GM21390 (cell line): ENCODE results near the gene HMCN2.
"Not testable (repeated sequence)": the region's sequence is repeated elsewhere in the genome, so short reads cannot be mapped to it uniquely, and the experiment has no call there.

Source experiments
- ATAC-seq: cut with Tn5 transposase; IDR thresholded peaks from one replicate; pipeline ENCODE4 v1.9.1; 2021; ENCODE audit not compliant: unreplicated experiment

The HMCN2 gene

DNA sequence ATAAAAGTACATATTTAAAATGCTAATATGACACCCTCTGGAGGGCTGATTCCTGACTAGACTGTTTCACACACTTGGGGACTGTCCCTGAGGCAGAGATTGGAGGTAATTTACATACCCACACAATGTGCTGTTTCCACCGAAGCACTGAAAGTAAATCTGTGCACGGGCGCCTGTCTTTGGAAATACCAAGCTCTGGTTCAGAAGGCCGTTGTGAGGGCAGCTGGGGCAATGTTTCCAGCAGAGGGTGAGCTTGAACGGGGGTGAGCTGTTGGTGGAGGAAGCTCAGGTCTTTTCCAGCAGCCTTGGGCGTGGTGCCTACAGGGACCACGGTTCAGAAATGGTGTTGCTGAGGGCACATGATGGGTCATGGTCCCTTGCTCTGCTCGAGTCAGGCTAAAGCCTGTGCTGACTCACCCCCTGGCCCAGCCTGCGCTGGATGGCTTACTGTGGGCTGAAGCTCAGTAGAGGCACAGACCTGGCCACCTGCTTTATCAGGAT lies 25.8 kb upstream of the HMCN2 start:
- peak; percentile 53 for ATAC-seq

- ATAC-seq = no peak
These were observed 25.0 kb upstream of the HMCN2 start for GRCh38 chr9:130240410-130241197.

DNA sequence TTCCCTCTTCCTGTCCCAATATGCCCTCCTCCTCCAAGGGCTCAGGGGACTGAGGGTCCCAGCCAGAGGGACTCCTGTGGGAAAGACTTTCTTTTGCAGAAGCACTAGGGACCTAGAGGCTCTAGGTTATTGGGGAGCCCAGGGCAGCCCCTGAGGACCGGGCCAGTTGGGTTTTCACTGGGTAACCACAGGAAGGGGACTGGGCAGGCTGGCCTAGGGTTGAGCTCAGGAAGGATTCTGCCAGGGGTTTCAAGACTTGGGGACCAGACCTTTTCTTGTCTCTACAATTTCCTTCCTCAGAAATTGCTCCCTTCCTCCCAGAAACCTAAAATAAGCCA lies 24.4 kb upstream of the HMCN2 start:
- no peak for ATAC-seq

DNA sequence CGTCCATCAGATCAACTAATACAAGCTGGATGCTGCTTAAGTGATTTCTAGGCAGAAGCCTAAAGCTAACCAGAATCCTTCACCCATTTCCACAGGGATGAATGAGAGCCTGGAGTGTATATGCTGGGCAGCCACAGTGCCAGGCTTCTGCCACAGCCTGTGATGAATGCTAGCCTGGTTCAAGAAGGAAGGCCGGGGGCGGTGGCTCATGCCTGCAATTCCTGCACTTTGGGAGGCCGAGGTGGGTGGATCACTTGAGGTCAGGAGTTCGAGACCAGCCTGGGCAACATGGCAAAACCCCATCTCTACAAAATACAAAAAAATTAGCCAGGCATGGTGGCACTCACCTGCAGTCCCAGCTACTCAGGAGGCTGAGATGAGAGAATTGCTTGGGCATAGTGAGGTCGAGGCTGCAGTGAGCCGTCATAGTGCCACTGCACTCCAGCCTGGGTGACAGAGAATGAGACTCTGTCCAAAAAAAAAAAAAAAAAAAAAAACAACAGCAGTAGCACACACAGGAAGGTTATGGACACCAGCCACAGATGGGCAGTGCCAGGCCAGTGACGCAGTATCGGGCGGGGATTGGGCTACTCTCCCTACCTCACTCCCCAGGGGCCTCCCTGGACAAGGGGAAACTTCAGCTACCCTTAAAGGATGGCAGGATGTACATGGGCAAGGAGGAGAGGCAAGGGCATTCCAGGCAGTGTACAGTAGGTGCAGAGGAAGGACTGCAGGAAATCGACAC lies 23.1 kb upstream of the HMCN2 start:
- no peak for ATAC-seq

DNA sequence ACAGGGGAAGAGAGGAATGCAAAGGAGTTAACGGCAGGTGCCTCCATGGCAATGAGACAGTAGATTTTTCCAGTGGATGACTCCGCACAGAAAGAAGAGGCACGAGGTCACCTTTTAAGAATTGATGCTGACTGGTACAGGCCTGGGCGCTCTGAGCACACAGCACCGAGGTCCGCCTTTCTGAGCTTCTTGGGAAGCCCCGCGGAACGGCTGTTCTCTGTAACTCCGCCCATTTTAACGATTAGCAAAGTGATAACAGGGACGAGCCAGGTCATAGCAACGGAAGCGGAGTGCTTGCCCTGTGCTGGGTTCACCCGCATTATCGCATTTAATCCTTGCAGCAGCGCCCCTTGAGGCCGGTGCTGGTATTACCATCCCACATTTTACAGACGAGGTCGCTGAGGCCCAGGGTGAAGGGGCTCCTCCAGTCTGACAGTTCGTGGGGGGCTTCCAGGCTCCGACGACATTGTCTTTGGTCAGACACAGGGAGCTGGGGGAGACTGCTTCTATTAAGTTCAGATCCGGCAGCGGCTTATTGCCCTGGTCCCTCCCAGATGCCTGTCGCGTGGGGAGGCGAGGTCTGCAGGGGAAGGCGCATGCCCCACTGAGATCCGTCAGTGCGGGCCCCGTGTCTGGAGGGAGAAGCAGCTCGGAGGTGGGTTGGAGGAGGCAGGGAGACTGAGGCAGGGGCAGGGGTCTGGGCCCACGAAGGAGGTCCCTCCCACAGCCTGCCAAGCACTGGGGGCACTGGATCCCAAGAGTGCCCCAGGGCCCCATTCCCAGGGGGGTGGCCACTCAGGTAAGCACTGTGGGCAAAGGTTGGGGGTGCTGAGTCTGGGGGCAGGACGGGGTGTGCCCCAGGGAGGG lies 22.3 kb upstream of the HMCN2 start:
- no peak for ATAC-seq

- ATAC-seq = no peak
These were observed 21.7 kb upstream of the HMCN2 start for GRCh38 chr9:130243882-130244170.

DNA sequence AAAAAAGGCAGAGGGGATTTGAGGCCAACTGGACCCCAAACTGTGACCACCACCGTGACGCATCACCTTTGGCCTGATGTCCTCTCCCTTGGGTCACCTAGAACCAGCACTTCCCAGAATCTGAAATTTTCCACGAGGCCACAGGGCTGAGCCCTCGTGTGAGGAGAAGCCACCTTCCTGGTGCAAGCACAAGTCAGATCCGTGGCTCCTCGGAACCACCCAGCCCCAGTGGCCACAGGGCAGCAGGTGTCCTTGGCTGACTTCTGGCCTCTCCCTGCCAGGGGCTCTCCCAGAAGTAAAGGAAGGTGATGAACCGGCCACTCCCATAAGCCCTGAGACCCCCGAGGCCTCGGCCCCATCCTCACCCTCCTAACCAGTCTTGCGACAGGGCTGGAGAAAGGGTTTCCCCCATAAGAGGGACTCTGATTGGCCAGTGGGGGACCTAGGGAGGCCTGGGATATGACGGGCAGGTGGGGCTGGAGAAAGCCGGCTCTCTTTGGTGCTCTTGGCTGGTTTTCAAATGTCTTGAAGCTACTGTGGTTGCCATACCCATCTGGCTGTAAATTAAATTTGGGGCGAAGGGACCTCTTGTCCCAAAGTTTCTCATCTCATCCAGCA lies 20.9 kb upstream of the HMCN2 start:
- no peak for ATAC-seq

GRCh38 chr9:130245474-130245873 lies 20.1 kb upstream of the HMCN2 start:
- no peak for ATAC-seq

GRCh38 chr9:130246126-130246525 lies 19.4 kb upstream of the HMCN2 start:
- ATAC-seq = no peak

DNA sequence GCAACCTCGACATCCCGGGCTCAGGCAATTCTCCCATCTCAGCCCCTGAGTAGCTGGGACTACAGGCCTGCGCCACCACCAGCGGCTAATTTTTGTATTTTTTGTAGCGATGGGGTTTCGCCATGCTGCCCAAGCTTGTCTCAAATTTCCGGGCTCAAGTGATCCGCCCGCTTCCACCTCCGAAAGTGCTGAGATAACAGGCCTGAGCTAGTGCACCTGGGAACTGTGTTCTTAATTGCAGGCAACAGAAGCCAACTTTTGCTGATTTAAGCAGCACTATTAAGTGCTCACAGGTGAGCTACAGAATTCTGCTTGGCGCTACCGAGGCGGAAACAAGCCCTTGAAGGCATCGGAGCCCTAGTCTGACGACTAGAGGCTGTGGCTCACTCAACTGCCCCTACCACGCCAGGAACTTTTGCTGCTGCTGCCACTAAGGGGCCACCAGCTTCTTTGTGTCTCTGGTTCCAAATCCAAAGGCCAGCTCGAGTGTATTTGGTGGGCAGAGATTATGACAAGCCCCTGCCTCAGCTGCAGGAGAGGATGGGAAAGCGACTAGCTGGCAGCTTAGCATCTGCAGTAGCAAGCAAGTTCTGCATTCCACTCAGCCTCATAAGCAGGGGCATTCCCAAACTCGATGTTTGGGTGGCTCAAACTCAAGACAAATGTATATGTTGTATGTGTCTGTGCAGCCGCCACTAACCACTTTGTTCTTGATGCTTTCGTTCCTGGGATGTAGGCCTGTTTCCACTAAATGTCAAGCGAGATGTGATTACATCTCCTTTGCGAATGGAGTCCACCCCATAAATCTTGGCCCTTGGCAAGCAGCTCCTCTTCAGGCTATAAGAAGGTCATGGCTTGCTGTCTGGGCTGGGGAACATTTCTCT lies 10.6 kb upstream of the HMCN2 start:
- ATAC-seq = no peak

DNA sequence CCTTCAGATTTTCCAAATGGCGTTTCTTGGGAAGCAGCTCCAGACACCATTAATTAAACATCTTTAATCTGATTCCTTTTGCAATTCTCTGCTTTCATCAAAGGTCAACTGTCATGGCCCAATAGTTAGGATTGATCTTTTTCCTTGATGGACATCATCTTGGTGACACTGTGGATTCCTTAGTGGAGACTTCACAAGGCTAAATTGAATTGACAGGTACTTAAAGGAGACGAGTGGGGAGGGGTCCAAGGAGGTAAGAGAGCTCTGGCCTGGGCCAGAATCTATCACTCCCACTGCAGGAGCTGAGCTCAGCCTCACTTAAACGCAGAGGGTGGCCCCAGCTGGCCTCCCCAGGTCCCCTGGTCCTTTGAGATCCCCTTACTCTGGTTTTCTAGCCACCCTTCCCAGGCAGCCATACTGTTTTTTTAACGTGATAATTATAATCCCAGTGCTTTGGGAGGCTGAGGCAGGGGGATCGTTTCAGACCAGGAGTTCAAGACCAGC lies 9.9 kb upstream of the HMCN2 start:
- no peak for ATAC-seq

GRCh38 chr9:130256644-130257043 lies 8.9 kb upstream of the HMCN2 start:
- ATAC-seq = no peak

DNA sequence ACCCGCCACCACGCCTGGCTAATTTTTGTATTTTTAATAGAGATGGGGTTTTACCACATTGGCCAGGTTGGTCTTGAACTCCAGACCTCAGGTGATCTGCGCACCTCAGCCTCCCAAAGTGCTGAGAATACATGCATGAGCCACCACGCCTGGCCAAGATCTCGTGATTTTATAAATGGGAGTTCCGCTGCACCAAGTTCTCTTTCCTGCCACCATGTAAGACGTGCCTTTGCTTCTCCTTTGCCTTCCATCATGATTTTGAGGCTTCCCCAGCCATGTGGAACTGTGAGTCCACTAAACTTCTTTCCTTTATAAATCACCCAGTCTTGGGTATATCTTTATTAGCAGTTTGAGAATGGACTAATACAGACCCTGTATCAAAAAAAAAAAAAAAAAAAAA lies 7.4 kb upstream of the HMCN2 start:
- not testable (repeated sequence) for ATAC-seq

DNA sequence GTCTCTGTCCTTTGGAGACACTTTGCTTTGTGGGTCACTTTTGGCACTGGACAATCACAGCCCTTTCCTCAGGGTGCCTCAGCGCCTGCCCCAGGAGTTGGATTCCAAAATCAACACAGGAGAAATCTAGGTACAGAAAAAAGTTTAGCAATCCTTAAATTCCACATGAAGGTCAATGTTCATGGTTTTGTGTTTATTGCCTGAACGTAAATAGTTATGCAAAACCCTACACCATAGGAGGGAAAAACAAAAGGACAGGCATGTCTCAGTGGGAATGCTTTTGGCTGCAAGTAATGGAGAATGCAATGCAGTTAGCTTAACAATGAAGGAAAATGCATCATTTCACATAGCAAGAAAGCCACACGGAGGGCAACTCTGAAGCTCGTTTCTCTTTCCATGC lies 6.5 kb upstream of the HMCN2 start:
- ATAC-seq = no peak

GRCh38 chr9:130260816-130261765 lies 4.5 kb upstream of the HMCN2 start:
- ATAC-seq = no peak

DNA sequence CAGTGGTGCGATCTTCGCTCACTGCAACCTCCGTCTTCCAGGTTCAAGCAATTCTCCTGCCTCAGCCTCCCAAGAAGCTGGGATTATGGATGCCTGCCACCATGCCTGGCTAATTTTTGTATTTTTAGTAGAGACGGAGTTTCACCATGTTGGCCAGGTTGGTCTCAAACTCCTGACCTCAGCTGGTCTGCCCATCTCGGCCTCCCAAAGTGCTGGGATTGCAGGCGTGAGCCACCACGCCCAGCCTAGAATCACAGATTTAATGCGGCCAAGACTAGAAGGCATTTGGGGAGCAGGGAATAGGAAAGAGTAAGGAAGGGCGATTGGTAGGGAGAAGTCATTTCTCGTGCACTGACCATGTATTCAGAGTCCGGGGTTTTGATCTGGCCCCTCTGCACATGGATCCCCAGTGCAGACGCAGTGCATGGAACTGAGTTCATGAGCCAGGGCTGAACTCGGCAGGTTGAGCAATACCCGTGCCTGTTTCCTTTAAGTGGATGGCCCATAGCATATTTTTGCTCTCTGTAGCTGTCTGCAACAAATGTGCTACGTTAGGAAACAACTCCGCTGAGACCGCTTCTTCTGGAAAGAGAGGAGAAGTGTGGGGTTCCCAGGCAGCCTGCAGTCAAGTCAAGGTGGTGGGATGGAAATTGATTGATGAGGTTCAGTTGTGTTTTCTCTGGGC lies 3.4 kb upstream of the HMCN2 start:
- no peak for ATAC-seq

- no peak for ATAC-seq
These were observed 2.8 kb upstream of the HMCN2 start for GRCh38 chr9:130262771-130263170.
